GM03348 (cell line): Measurements from ENCODE around the gene ABCF3.
A peak's percentile ranks its signal among the peaks of the same experiment; 100 is the strongest.

ENCODE experiments used
- DNase-seq: peaks from one replicate; pipeline ENCODE4 v3.0.0; 2012; ENCODE audit warnings: low spot score

Gene ABCF3

GRCh38 chr3:184168363-184169120, 17.5 kb upstream of the ABCF3 start:
- peak; percentile 68 for DNase-seq

GRCh38 chr3:184169896-184170875, 15.8 kb upstream of the ABCF3 start:
- DNase-seq: no peak

GRCh38 chr3:184171562-184171961, 14.4 kb upstream of the ABCF3 start:
- peak; percentile 58 for DNase-seq

GRCh38 chr3:184172681-184173373, 13.2 kb upstream of the ABCF3 start:
- peak; percentile 80 for DNase-seq

GRCh38 chr3:184173374-184173722, 12.7 kb upstream of the ABCF3 start:
- no peak for DNase-seq

- DNase-seq: no peak
Measured at GRCh38 chr3:184174284-184174645, 11.7 kb upstream of the ABCF3 start.

- DNase-seq: peak; percentile 94
Measured at GRCh38 chr3:184174646-184175492, 11.1 kb upstream of the ABCF3 start, which contains the start of gene AP2M1. AP2M1 (plus strand) TSS chr3:184174855; CDS start chr3:184176994, 2,139 bp downstream.

- no peak for DNase-seq
Measured at GRCh38 chr3:184175506-184175905, 10.5 kb upstream of the ABCF3 start.

GRCh38 chr3:184175981-184176376, 10.0 kb upstream of the ABCF3 start:
- no peak for DNase-seq

GRCh38 chr3:184176377-184177330, 9.3 kb upstream of the ABCF3 start:
- peak; percentile 90 for DNase-seq

GRCh38 chr3:184177331-184177731, 8.7 kb upstream of the ABCF3 start:
- peak; percentile 36 for DNase-seq

- no peak for DNase-seq
Measured at GRCh38 chr3:184177767-184178306, 8.2 kb upstream of the ABCF3 start.

- DNase-seq: no peak
Measured at GRCh38 chr3:184178521-184179138, 7.4 kb upstream of the ABCF3 start.

GRCh38 chr3:184180165-184180564, 5.8 kb upstream of the ABCF3 start:
- DNase-seq: no peak

- no peak for DNase-seq
Measured at GRCh38 chr3:184181596-184181995, 4.4 kb upstream of the ABCF3 start.

- no peak for DNase-seq
Measured at GRCh38 chr3:184183679-184184078, 2.3 kb upstream of the ABCF3 start.

- no peak for DNase-seq
Measured at GRCh38 chr3:184184546-184185230, 1.3 kb upstream of the ABCF3 start.

- peak; percentile 99 for DNase-seq
Measured at GRCh38 chr3:184185461-184186183, 377 bp upstream of the ABCF3 start.
